H9 (cell line): Measurements from ENCODE around the gene MYMX. TPM values are rescaled to one million over a fixed set of nuclear protein-coding genes. Genes with fewer than 3 reads are reported as not detected.

Experiments used
- DNase-seq: peaks from one replicate; pipeline ENCODE4 v3.0.0-alpha.2; 2017
- H2AFZ ChIP-seq: one replicate; pipeline ENCODE4 v1.6.1; 2013; ENCODE audit warnings: mild to moderate bottlenecking, low read length, control low read depth, moderate library complexity
- H2AK5ac ChIP-seq: 2 replicates; pipeline ENCODE4 v1.6.1; 2013; ENCODE audit warnings: low read length, control low read depth, mixed read lengths; ENCODE audit not compliant: insufficient read length
- H2BK120ac ChIP-seq: one replicate; pipeline ENCODE4 v1.6.1; 2013; ENCODE audit warnings: low read depth, mild to moderate bottlenecking, low read length, control low read depth, inconsistent platforms; ENCODE audit not compliant: poor library complexity, severe bottlenecking
- H2BK12ac ChIP-seq: 2 replicates; pipeline ENCODE4 v1.6.1; 2013; ENCODE audit warnings: low read length, control low read depth, mixed read lengths, low read depth; ENCODE audit not compliant: insufficient read length
- H2BK15ac ChIP-seq: 2 replicates; pipeline ENCODE4 v1.6.1; 2013; ENCODE audit warnings: low read depth, low read length, control low read depth
- H2BK20ac ChIP-seq: one replicate; pipeline ENCODE4 v1.6.1; 2013; ENCODE audit warnings: low read depth, mild to moderate bottlenecking, low read length, control low read depth, inconsistent platforms; ENCODE audit not compliant: poor library complexity, severe bottlenecking
- H2BK5ac ChIP-seq: 2 replicates; pipeline ENCODE4 v1.6.1; 2013; ENCODE audit warnings: low read length, control low read depth, mixed read lengths; ENCODE audit not compliant: insufficient read length
- H3K14ac ChIP-seq: 2 replicates; pipeline ENCODE4 v1.6.1; 2013; ENCODE audit warnings: low read length, control low read depth; ENCODE audit not compliant: insufficient read depth
- H3K18ac ChIP-seq: 2 replicates; pipeline ENCODE4 v1.6.1; 2013; ENCODE audit warnings: low read depth, mild to moderate bottlenecking, mixed read lengths, low read length, control low read depth; ENCODE audit not compliant: insufficient read length
- H3K23ac ChIP-seq: 2 replicates; pipeline ENCODE4 v1.6.1; 2013; ENCODE audit warnings: low read length, control low read depth, mixed read lengths, low read depth; ENCODE audit not compliant: insufficient read length
- H3K23me2 ChIP-seq: 2 replicates; pipeline ENCODE4 v1.6.1; 2013; ENCODE audit warnings: low read depth, mild to moderate bottlenecking, mixed read lengths, low read length, control low read depth; ENCODE audit not compliant: insufficient read length, poor library complexity, severe bottlenecking
- H3K27ac ChIP-seq: 2 replicates; pipeline ENCODE4 v1.5.1; 2013; ENCODE audit warnings: low read length, control low read depth, mixed read lengths, low read depth; ENCODE audit not compliant: insufficient read length
- H3K27me3 ChIP-seq: 2 replicates; pipeline ENCODE4 v1.6.1; 2013; ENCODE audit warnings: low read length, control low read depth, inconsistent platforms; ENCODE audit not compliant: insufficient read depth
- H3K4ac ChIP-seq: 2 replicates; pipeline ENCODE4 v1.6.1; 2013; ENCODE audit warnings: low read depth, mild to moderate bottlenecking, control low read depth, inconsistent platforms, low read length, moderate library complexity
- H3K4me1 ChIP-seq: 2 replicates; pipeline ENCODE4 v1.6.1; 2013; ENCODE audit warnings: low read length, control low read depth, inconsistent platforms; ENCODE audit not compliant: insufficient read depth
- H3K4me2 ChIP-seq: 2 replicates; pipeline ENCODE4 v1.6.1; 2013; ENCODE audit warnings: low read length, control low read depth, mixed read lengths; ENCODE audit not compliant: insufficient read length, insufficient read depth
- H3K56ac ChIP-seq: 2 replicates; pipeline ENCODE4 v1.6.1; 2013; ENCODE audit warnings: low read depth, mild to moderate bottlenecking, mixed read lengths, low read length, control low read depth; ENCODE audit not compliant: insufficient read length
- H3K79me1 ChIP-seq: 2 replicates; pipeline ENCODE4 v1.6.1; 2013; ENCODE audit warnings: low read depth, mild to moderate bottlenecking, moderate library complexity, low read length, control low read depth, inconsistent platforms; ENCODE audit not compliant: insufficient read depth, poor library complexity, severe bottlenecking
- H3K79me2 ChIP-seq: 2 replicates; pipeline ENCODE4 v1.6.1; 2013; ENCODE audit warnings: low read length, control low read depth, inconsistent platforms; ENCODE audit not compliant: insufficient read depth
- H3K9ac ChIP-seq: 2 replicates; pipeline ENCODE4 v1.6.1; 2013; ENCODE audit warnings: low read length, control low read depth, mixed read lengths; ENCODE audit not compliant: insufficient read length; ENCODE audit errors: extremely low read depth
- H3K9me3 ChIP-seq: one replicate; pipeline ENCODE4 v1.6.1; 2013; ENCODE audit warnings: low read depth, low read length, inconsistent platforms; ENCODE audit not compliant: control insufficient read depth
- H3T11ph ChIP-seq: one replicate; pipeline ENCODE4 v1.6.1; 2013; ENCODE audit warnings: mild to moderate bottlenecking, low read length, control low read depth, inconsistent platforms
- H4K20me1 ChIP-seq: one replicate; pipeline ENCODE4 v1.6.1; 2013; ENCODE audit not compliant: control insufficient read depth, insufficient read length, insufficient read depth
- H4K5ac ChIP-seq: 2 replicates; pipeline ENCODE4 v1.6.1; 2013; ENCODE audit warnings: low read depth, mild to moderate bottlenecking, mixed read lengths, low read length, control low read depth; ENCODE audit not compliant: insufficient read length
- H4K8ac ChIP-seq: replicated peaks from 2 replicates; pipeline ENCODE4 v1.6.1; 2013; ENCODE audit warnings: low read length, control low read depth, mixed read lengths, low read depth; ENCODE audit not compliant: insufficient read length
- H4K91ac ChIP-seq: 2 replicates; pipeline ENCODE4 v1.6.1; 2013; ENCODE audit warnings: low read depth, mild to moderate bottlenecking, moderate library complexity, mixed read lengths, low read length, control low read depth; ENCODE audit not compliant: insufficient read length
- H3K27ac Mint-ChIP-seq, 3 experiments: 2 replicates in 2 of 3; 3 replicates in 1 of 3; pipeline ENCODE4 v1.8.0; 2020 to 2021; ENCODE audit warnings: mixed read lengths in 3 of 3, mild to moderate bottlenecking in 1 of 3, moderate library complexity in 1 of 3
- H3K27me3 Mint-ChIP-seq: 2 replicates; pipeline ENCODE4 v1.8.0; 2021; ENCODE audit warnings: low read depth, mild to moderate bottlenecking, moderate library complexity, mixed read lengths
- H3K36me3 Mint-ChIP-seq, 3 experiments: 2 replicates in 2 of 3; 3 replicates in 1 of 3; pipeline ENCODE4 v1.8.0; 2020 to 2021; ENCODE audit warnings: low read depth in 3 of 3, mixed read lengths in 3 of 3; ENCODE audit not compliant: insufficient read depth in 1 of 3
- H3K4me1 Mint-ChIP-seq, 2 experiments: 2 replicates each; pipeline ENCODE4 v1.8.0; 2020; ENCODE audit warnings: mixed read lengths in 2 of 2
- H3K4me3 Mint-ChIP-seq, 2 experiments: 2 replicates in 1 of 2; 3 replicates in 1 of 2; pipeline ENCODE4 v1.8.0; 2020 to 2021; ENCODE audit warnings: mild to moderate bottlenecking in 2 of 2, mixed read lengths in 2 of 2, moderate library complexity in 1 of 2
- H3K9me3 Mint-ChIP-seq, 2 experiments: 2 replicates in 1 of 2; 3 replicates in 1 of 2; pipeline ENCODE4 v1.8.0; 2020; ENCODE audit warnings: mild to moderate bottlenecking in 2 of 2, mixed read lengths in 2 of 2, moderate library complexity in 1 of 2
- WGBS: extraction: QIAGEN DNeasy Blood & Tissue Kit; methylation state at CpG from one replicate; pipeline ENCODE4 v1.1.7; 2013; ENCODE audit warnings: missing lambda C conversion rate, low lambda C conversion rate, mixed read lengths; ENCODE audit not compliant: insufficient read length; ENCODE audit errors: extremely low coverage; 5-methylcytosine and 5-hydroxymethylcytosine counted together
- total RNA-seq: library from RNA; stranded (reverse); gene quantifications from 2 replicates; pipeline ENCODE4 v1.2.1, GENCODE V29; 2021
- TF ChIP-seq, protein P1 (sequence below): fragments of 200-600 bp; sonication (generic); conservative IDR thresholded peaks from 3 replicates; pipeline ENCODE4 v1.8.0; 2021; ENCODE audit warnings: antibody characterized with exemption, mild to moderate bottlenecking

The MYMX gene
- total RNA-seq, 1 experiment from 2014 or later, result 1.1 TPM

DNA sequence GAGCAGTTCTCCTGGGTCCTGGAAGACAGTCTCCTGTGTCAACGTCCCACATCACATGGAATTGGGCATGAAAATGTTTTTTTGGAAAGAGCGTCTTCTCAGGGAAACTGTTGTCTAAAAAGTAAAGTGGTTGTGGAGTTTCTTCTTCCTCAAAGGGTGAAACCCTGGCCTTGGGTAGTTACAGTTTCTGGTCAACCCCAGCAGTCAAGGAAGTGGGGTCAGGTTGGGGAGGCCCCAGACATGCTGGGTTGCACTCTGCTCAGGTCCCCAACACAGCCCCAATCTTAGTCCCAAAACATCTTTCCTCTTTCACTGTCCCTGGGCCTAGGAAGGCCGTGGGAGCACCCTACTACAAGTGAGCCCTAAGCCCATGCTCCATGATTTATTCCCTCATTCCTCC is 49.6 kb downstream of the MYMX start:
- Histone ChIP-seq H3K23ac (no peak overlapping the region), H3T11ph (no peak overlapping the region), H3K4me1 (peaks cover 9% of the 10 kb centered on the region; the same call in 1 of the 2 replicates), H3K18ac (no peak overlapping the region), H2AFZ (no peak overlapping the region), H4K8ac (no peak overlapping the region), H3K9ac (no peak overlapping the region), H4K5ac (no peak overlapping the region), H4K20me1 (no peaks in the 10 kb centered on the region), H3K79me2 (no peaks in the 10 kb centered on the region), H3K79me1 (no peaks in the 10 kb centered on the region), H3K9me3 (no peaks in the 10 kb centered on the region), H3K4ac (no peak overlapping the region), H2BK12ac (no peak overlapping the region), H3K27me3 (peaks cover 7% of the 10 kb centered on the region; the same call in 1 of the 2 replicates), H2BK15ac (no peak overlapping the region), H2BK20ac (no peak overlapping the region), H3K27ac (no peak overlapping the region), H3K56ac (no peak overlapping the region), H2BK120ac (no peak overlapping the region), H3K23me2 (peaks cover 20% of the 10 kb centered on the region), H2AK5ac (no peak overlapping the region), H3K4me2 (no peak overlapping the region), H4K91ac (no peak overlapping the region), H3K14ac (no peak overlapping the region), H2BK5ac (no peak overlapping the region)
- no peaks in the 10 kb centered on the region; a peak in 1 of 7 replicates for H3K36me3 Mint-ChIP-seq
- WGBS, result no CpG with 5 or more reads among the region's 3 CpGs
- peak overlapping the region; percentile 25 to 88; a peak in 4 of 5 replicates for H3K4me3 Mint-ChIP-seq
- H3K9me3 Mint-ChIP-seq, result no peaks in the 10 kb centered on the region; a peak in 1 of 5 replicates
- H3K27ac Mint-ChIP-seq, result peak overlapping the region in 1 of 3 experiments; percentile 40; a peak in 1 of 7 replicates
- peaks cover 42 to 53% of the 10 kb centered on the region in 2 experiments for H3K4me1 Mint-ChIP-seq
- peaks cover 23% of the 10 kb centered on the region for H3K27me3 Mint-ChIP-seq
- DNase-seq, result no peak
- TF ChIP-seq, protein P1, sequence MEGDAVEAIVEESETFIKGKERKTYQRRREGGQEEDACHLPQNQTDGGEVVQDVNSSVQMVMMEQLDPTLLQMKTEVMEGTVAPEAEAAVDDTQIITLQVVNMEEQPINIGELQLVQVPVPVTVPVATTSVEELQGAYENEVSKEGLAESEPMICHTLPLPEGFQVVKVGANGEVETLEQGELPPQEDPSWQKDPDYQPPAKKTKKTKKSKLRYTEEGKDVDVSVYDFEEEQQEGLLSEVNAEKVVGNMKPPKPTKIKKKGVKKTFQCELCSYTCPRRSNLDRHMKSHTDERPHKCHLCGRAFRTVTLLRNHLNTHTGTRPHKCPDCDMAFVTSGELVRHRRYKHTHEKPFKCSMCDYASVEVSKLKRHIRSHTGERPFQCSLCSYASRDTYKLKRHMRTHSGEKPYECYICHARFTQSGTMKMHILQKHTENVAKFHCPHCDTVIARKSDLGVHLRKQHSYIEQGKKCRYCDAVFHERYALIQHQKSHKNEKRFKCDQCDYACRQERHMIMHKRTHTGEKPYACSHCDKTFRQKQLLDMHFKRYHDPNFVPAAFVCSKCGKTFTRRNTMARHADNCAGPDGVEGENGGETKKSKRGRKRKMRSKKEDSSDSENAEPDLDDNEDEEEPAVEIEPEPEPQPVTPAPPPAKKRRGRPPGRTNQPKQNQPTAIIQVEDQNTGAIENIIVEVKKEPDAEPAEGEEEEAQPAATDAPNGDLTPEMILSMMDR, result no peak
